Camera-type eye (tissue), 1 donor: ENCODE measurements around the gene NEU1. TPM values are rescaled to one million over a fixed set of nuclear protein-coding genes. Genes with fewer than 3 reads are reported as not detected.

Experiments
- total RNA-seq: library from RNA; depleted of rRNA; stranded (reverse); fragments of >200 nt; gene quantifications from one replicate; pipeline ENCODE4 v1.2.3, GENCODE V29; 2014

NEU1 gene
- total RNA-seq, result 32.8 TPM

GRCh38 chr6:31862344-31863235 is at the start of gene NEU1:
NEU1 (minus strand) TSS chr6:31862821; CDS start chr6:31862776, 45 bp downstream.

GRCh38 chr6:31901953-31902643 is 39.5 kb upstream of the NEU1 start, which contains the start of gene ZBTB12:
ZBTB12 (minus strand) TSS chr6:31902086; CDS start chr6:31901305, 781 bp downstream.

GRCh38 chr6:31897612-31898382 is 35.2 kb upstream of the NEU1 start, which contains the start of gene EHMT2:
EHMT2 (minus strand) TSS chr6:31897698; CDS start chr6:31897677, 21 bp downstream.

GRCh38 chr6:31878726-31879125 is 16.1 kb upstream of the NEU1 start, which contains the start of gene SLC44A4:
SLC44A4 (minus strand) TSS chr6:31878997; CDS start chr6:31878980, 17 bp downstream.

GRCh38 chr6:31827286-31828079 is 35.1 kb downstream of the NEU1 start, which contains the start of gene HSPA1B:
HSPA1B (plus strand) TSS chr6:31827738; CDS start chr6:31827951, 213 bp downstream.

GRCh38 chr6:31815025-31815838 is 47.4 kb downstream of the NEU1 start, which contains the start of the genes HSPA1A and HSPA1L:
HSPA1A (plus strand) TSS chr6:31815543; CDS start chr6:31815757, 214 bp downstream.
HSPA1L (minus strand) TSS chr6:31815283; CDS start chr6:31811972, 3,311 bp downstream.

Other genes with a start within 250 kb of the NEU1 start
- 10.5 TPM for gene AIF1, start 247.6 kb downstream of the NEU1 start, total RNA-seq
- 88.1 TPM for gene PRRC2A, start 242.1 kb downstream of the NEU1 start, total RNA-seq
- 226 TPM for gene BAG6, start 210.2 kb downstream of the NEU1 start, total RNA-seq
- gene APOM, start 206.9 kb downstream of the NEU1 start, total RNA-seq, result 1.0 TPM
- 19.6 TPM for gene C6orf47, start 202.0 kb downstream of the NEU1 start, total RNA-seq
- gene GPANK1, start 197.8 kb downstream of the NEU1 start, total RNA-seq, result 18.6 TPM
- 108 TPM for gene CSNK2B, start 196.7 kb downstream of the NEU1 start, total RNA-seq
- gene LY6G5B, start 192.8 kb downstream of the NEU1 start, total RNA-seq, result 2.3 TPM
- 1.9 TPM for gene LY6G5C, start 181.8 kb downstream of the NEU1 start, total RNA-seq
- gene ABHD16A, start 159.5 kb downstream of the NEU1 start, total RNA-seq, result 53.2 TPM
- not detected for gene LY6G6F, start 156.0 kb downstream of the NEU1 start, total RNA-seq
- not detected for gene LY6G6D, start 147.5 kb downstream of the NEU1 start, total RNA-seq
- not detected for gene LY6G6C, start 141.1 kb downstream of the NEU1 start, total RNA-seq
- gene MPIG6B, start 139.4 kb downstream of the NEU1 start, total RNA-seq, result 0.55 TPM
- gene DDAH2, start 133.5 kb downstream of the NEU1 start, total RNA-seq, result 108 TPM
- gene CLIC1, start 126.3 kb downstream of the NEU1 start, total RNA-seq, result 89.1 TPM
- 16.5 TPM for gene MSH5, start 122.8 kb downstream of the NEU1 start, total RNA-seq
- gene SAPCD1, start 100.2 kb downstream of the NEU1 start, total RNA-seq, result 3.8 TPM
- gene VWA7, start 85.5 kb downstream of the NEU1 start, total RNA-seq, result 0.88 TPM
- gene VARS1, start 67.1 kb downstream of the NEU1 start, total RNA-seq, result 43.6 TPM
- 21.4 TPM for gene LSM2, start 55.9 kb downstream of the NEU1 start, total RNA-seq
- 4.8 TPM for gene HSPA1L, start 47.5 kb downstream of the NEU1 start, total RNA-seq
- 744 TPM for gene HSPA1A, start 47.3 kb downstream of the NEU1 start, total RNA-seq
- gene HSPA1B, start 35.1 kb downstream of the NEU1 start, total RNA-seq, result 869 TPM
- 3.0 TPM for gene SLC44A4, start 16.2 kb upstream of the NEU1 start, total RNA-seq
- gene EHMT2, start 34.9 kb upstream of the NEU1 start, total RNA-seq, result 86.3 TPM
- 17.9 TPM for gene ZBTB12, start 39.3 kb upstream of the NEU1 start, total RNA-seq
- gene C2, start 64.9 kb upstream of the NEU1 start, total RNA-seq, result 6.2 TPM
- gene CFB, start 83.3 kb upstream of the NEU1 start, total RNA-seq, result 14.6 TPM
- 54.3 TPM for gene NELFE, start 96.2 kb upstream of the NEU1 start, total RNA-seq
- gene SKIC2, start 96.4 kb upstream of the NEU1 start, total RNA-seq, result 47.2 TPM
- 20.6 TPM for gene DXO, start 109.3 kb upstream of the NEU1 start, total RNA-seq
- 29.9 TPM for gene C4A, start 119.2 kb upstream of the NEU1 start, total RNA-seq
- 12.1 TPM for gene C4B, start 152.0 kb upstream of the NEU1 start, total RNA-seq
- 0.22 TPM for gene CYP21A2, start 175.6 kb upstream of the NEU1 start, total RNA-seq
- gene TNXB, start 246.5 kb upstream of the NEU1 start, total RNA-seq, result 129 TPM